GM12864 (cell line): ENCODE results near the gene CNTNAP2.

Source experiments
- DNase-seq: peaks from one replicate; pipeline ENCODE4 v3.0.0-alpha.2; 2011; ENCODE audit warnings: low read depth
- H3K4me3 ChIP-seq: 2 replicates; pipeline ENCODE4 v1.5.1; 2011; ENCODE audit warnings: mild to moderate bottlenecking, low read depth, low read length, control low read depth
- CTCF ChIP-seq: IDR thresholded peaks from 2 replicates; pipeline ENCODE4 v1.5.1; 2011; ENCODE audit warnings: low read depth, mild to moderate bottlenecking, moderate library complexity, low read length, control low read depth, inconsistent platforms; ENCODE audit errors: missing control alignments

CNTNAP2 gene

GRCh38 chr7:147053746-147054145 lies 937.1 kb downstream of the CNTNAP2 start:
- H3K4me3 ChIP-seq = no peak overlapping the region
- TF ChIP-seq CTCF = no peak
- DNase-seq = no peak

- H3K4me3 ChIP-seq = no peak overlapping the region
- no peak for DNase-seq
- no peak for TF ChIP-seq CTCF
These were observed 943.5 kb downstream of the CNTNAP2 start for GRCh38 chr7:147060070-147060469.

GRCh38 chr7:147062897-147063296 lies 946.3 kb downstream of the CNTNAP2 start:
- H3K4me3 ChIP-seq = no peak overlapping the region
- no peak for TF ChIP-seq CTCF
- no peak for DNase-seq

GRCh38 chr7:147068842-147069241 lies 952.2 kb downstream of the CNTNAP2 start:
- no peak for DNase-seq
- no peak overlapping the region for H3K4me3 ChIP-seq
- TF ChIP-seq CTCF = no peak

- DNase-seq = no peak
- no peak for TF ChIP-seq CTCF
- no peak overlapping the region for H3K4me3 ChIP-seq
These were observed 953.2 kb downstream of the CNTNAP2 start for GRCh38 chr7:147069771-147070170.

GRCh38 chr7:147070886-147071285 lies 954.3 kb downstream of the CNTNAP2 start:
- H3K4me3 ChIP-seq = no peak overlapping the region
- no peak for DNase-seq
- no peak for TF ChIP-seq CTCF

- no peak for DNase-seq
- no peak for TF ChIP-seq CTCF
- no peak overlapping the region for H3K4me3 ChIP-seq
These were observed 954.9 kb downstream of the CNTNAP2 start for GRCh38 chr7:147071536-147071935.
